Upper lobe of right lung (tissue), 1 donor: Measurements from ENCODE around the gene AHCYL1. TPM values are rescaled to one million over a fixed set of nuclear protein-coding genes. Genes with fewer than 3 reads are reported as not detected.

ENCODE experiments used
- ATAC-seq: fragments of 200-7000 bp; cut with Tn5 transposase; one replicate; pipeline ENCODE4 v1.9.1; 2020; ENCODE audit warnings: mild to moderate bottlenecking, moderate library complexity
- DNase-seq: peaks from one replicate; pipeline ENCODE4 v3.0.0-alpha.2; 2020
- H3K27ac ChIP-seq: fragments of 200-600 bp; one replicate; pipeline ENCODE4 v1.8.0; 2022
- H3K27me3 ChIP-seq: fragments of 200-600 bp; one replicate; pipeline ENCODE4 v1.8.0; 2022; ENCODE audit warnings: mild to moderate bottlenecking
- H3K36me3 ChIP-seq: fragments of 200-600 bp; one replicate; pipeline ENCODE4 v1.8.0; 2022
- H3K4me1 ChIP-seq: fragments of 200-600 bp; one replicate; pipeline ENCODE4 v1.8.0; 2022
- H3K4me3 ChIP-seq: fragments of 200-600 bp; one replicate; pipeline ENCODE4 v1.8.0; 2022; ENCODE audit warnings: mild to moderate bottlenecking
- H3K9me3 ChIP-seq: fragments of 200-600 bp; one replicate; pipeline ENCODE4 v1.8.0; 2022
- CTCF ChIP-seq: fragments of 200-600 bp; IDR thresholded peaks from one replicate; pipeline ENCODE4 v1.8.0; 2022; ENCODE audit warnings: antibody characterized with exemption
- intact Hi-C: fragments of 100-400 bp; cut with DNase I; formaldehyde crosslinking; loops from one replicate; pipeline ENCODE4 v1.11.0; 2022
- total RNA-seq: library from RNA; stranded (reverse); fragmentation: NEBNext Ultra II Directional; extraction: Animal tissue kit (Norgen Biotek cat#: 25700); gene quantifications from one replicate; pipeline ENCODE4 v1.2.1, GENCODE V29; 2021
- donor health status: DM: no; HTN: yes; CAD: no; lungs with severe emphysema.

The AHCYL1 gene
- total RNA-seq, 1 donor from 2014 or later = 91.7 TPM

- peaks cover 71% of the 10 kb centered on the region for H3K4me1 ChIP-seq
These were observed 3.9 kb downstream of the AHCYL1 start for GRCh38 chr1:109988349-109988914.

DNA sequence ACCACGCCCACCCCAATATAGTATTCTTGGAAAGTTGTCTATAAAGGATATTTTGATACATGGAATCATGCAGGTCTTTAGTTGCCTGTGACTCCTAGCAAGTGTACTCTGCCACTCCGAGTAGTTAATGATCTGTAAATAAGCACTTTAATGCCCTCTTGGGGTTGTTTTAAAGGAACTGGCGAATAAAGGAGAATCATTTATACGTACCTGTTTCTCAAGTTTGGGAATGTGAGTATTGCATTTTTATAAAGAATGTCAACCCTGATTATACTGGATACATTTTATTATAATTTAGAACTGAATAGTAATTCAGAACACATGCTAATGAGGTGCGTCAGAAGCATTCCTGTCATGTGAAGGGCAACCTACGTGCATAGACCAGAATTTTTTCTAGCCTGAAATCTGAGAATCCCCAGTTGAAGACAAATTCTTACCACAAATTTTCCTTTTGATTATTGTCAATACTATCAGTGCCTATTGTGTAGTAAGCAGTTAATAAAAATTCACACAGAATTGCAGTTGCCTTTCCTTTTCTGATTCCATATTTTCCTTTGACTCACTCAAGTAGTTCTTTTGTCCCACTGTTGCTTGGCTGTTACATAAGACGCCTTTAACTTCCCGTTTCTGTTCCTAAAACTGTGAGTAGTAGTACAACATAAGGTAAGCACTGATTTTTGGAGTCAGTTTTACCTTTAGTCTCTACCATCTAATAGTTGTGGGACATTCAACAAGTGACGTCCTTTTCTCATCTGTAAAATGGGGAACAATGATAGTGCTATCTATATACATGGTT lies 5.1 kb downstream of the AHCYL1 start:
- H3K27me3 ChIP-seq = no peaks in the 10 kb centered on the region
- peak overlapping the region; percentile 62 for H3K27ac ChIP-seq
- peak; percentile 34 for ATAC-seq
- DNase-seq = no peak
- no peaks in the 10 kb centered on the region for H3K9me3 ChIP-seq
- H3K4me3 ChIP-seq = no peak overlapping the region
- H3K4me1 ChIP-seq = peaks cover 72% of the 10 kb centered on the region
- no peaks in the 10 kb centered on the region for H3K36me3 ChIP-seq
- no peak for TF ChIP-seq CTCF
- intact Hi-C loops = no loop called here

More at GRCh38 chr1:109988349-109988914, 3.9 kb downstream of the AHCYL1 start:
- H3K27ac ChIP-seq = no peak overlapping the region
- no peaks in the 10 kb centered on the region for H3K36me3 ChIP-seq
- ATAC-seq = no peak
- H3K9me3 ChIP-seq = no peaks in the 10 kb centered on the region
- no peaks in the 10 kb centered on the region for H3K27me3 ChIP-seq
- no peak overlapping the region for H3K4me3 ChIP-seq
- intact Hi-C loops = no loop called here
- TF ChIP-seq CTCF = no peak
- no peak for DNase-seq

DNA sequence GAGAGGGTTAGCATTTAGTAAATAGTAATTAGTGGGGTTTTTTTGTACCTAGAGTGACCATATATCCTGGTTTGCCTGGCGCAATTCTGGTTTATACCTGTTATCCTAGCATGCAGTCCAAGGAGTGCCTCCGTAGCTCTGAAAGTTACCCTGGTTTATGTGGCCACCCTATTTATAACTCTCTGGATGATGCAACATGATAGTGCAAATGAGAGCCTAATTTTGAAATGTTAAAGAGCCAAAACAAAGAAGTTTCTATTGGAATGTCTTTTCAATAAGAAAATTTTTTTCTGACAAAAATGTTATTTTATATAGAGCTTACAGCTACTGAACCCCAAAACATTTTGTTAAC lies 5.7 kb downstream of the AHCYL1 start:
- Histone ChIP-seq H3K4me1 (peaks cover 78% of the 10 kb centered on the region), H3K27ac (peak overlapping the region; percentile 62), H3K27me3 (no peaks in the 10 kb centered on the region), H3K4me3 (no peak overlapping the region), H3K36me3 (no peaks in the 10 kb centered on the region), H3K9me3 (no peaks in the 10 kb centered on the region)
- intact Hi-C loops = no loop called here
- DNase-seq = no peak
- ATAC-seq = peak; percentile 41
- no peak for TF ChIP-seq CTCF

GRCh38 chr1:109991400-109991925 lies 6.9 kb downstream of the AHCYL1 start:
- no peaks in the 10 kb centered on the region for H3K36me3 ChIP-seq
- DNase-seq (no peak), ATAC-seq (peak; percentile 34)
- TF ChIP-seq CTCF = no peak
- peaks cover 74% of the 10 kb centered on the region for H3K4me1 ChIP-seq
- no peak overlapping the region for H3K27ac ChIP-seq
- H3K9me3 ChIP-seq = no peaks in the 10 kb centered on the region
- no peaks in the 10 kb centered on the region for H3K27me3 ChIP-seq
- intact Hi-C loops = no loop called here
- no peak overlapping the region for H3K4me3 ChIP-seq

DNA sequence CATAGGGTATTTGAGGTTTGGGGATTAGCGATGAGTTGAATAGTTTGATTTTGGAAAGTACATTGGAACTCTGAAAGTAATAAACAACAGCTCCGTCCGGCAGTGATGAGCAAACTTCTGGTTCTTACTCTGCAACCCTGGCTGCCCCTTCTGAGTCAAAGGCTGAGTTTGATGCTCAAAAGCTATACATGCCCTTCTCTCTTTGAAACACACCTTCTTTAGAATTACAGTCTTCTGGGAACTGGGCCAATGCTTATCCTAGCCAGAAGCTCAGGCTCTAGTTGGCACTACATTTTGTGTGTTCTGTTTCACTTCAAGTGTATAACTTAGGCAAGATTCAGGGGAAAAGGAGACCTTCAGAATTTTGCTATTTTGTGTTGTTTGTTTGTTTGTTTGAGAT lies 9.3 kb downstream of the AHCYL1 start:
- no peak overlapping the region for H3K27ac ChIP-seq
- ATAC-seq = peak; percentile 17
- no peaks in the 10 kb centered on the region for H3K27me3 ChIP-seq
- intact Hi-C loops = no loop called here
- H3K4me3 ChIP-seq = no peak overlapping the region
- peaks cover 61% of the 10 kb centered on the region for H3K4me1 ChIP-seq
- no peaks in the 10 kb centered on the region for H3K9me3 ChIP-seq
- DNase-seq = no peak
- no peaks in the 10 kb centered on the region for H3K36me3 ChIP-seq
- TF ChIP-seq CTCF = no peak
